Cardiac fibroblast (primary cell): ENCODE measurements around the gene IRF2BP2.

Source experiments
- DNase-seq, 2 donors: peaks; one replicate each; pipeline versions ENCODE4 v3.0.0 to v3.0.0-alpha.2; 2010; ENCODE audit warnings: low read depth in 2 of 2
- H3K4me3 ChIP-seq, 2 donors: replicated peaks in 1 of 2; 1 replicate in 1 of 2; 2 replicates in 1 of 2; pipeline ENCODE4 v1.5.1; 2011; ENCODE audit warnings: low read depth in 2 of 2, low read length in 2 of 2, mild to moderate bottlenecking in 2 of 2, moderate library complexity in 1 of 2
- CTCF ChIP-seq: IDR thresholded peaks from one replicate; pipeline ENCODE4 v1.5.1; 2011; ENCODE audit warnings: low read depth, mild to moderate bottlenecking, low read length, inconsistent platforms

IRF2BP2 gene

DNA sequence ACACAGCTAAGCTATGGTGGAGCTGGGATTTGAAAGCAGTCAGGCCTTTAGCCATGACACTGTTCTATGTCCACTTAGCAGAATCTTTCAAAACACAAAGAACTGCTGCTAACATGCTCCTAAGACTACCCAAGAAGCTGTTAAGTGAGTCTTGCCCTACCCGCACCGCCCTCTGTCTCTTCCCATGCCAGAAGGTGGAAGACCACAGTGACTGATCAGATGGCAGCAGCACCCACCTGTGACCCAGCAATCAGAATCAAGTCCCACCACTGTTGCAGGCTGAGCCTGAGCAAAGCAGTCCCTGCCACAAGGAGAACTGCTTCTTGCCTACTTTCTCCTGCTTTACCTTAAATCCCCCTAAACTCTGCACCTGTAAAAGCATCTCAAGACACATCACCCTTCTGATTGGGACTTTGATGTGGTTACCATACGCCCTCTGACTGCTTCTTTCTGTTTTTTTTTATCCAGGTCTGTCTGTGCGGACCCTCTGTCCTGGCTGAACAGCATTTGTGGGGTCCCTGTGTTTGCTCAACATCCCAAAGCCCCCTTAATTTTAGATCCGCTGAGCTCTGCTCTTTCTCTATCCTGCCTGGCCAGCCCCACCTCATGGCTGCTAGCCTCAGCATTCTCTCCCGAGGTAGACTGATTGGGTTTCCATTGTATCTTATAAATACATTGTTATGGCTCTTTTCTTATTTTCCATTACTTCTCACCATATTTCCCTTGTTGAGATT lies 16.0 kb downstream of the IRF2BP2 start:
- DNase-seq = no peak
- H3K4me3 ChIP-seq = no peak overlapping the region
- TF ChIP-seq CTCF = no peak

DNA sequence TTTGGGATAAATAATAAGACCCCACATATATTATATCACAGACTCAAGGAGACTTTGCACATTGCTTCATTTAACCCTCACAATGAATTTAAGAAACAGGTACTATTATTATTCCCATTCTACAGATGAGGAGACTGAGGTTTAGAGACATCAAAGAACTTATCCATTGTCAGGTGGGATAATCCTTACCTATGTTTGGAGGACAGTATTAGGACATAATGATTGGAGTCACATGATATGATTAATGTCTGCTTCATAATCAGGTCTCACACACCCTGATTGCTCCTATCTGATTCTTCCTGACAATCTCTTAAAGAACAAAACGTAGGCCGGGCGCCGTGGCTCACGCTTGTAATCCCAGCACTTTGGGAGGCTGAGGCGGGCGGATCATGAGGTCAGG lies 16.9 kb downstream of the IRF2BP2 start:
- no peak for TF ChIP-seq CTCF
- no peak for DNase-seq

DNA sequence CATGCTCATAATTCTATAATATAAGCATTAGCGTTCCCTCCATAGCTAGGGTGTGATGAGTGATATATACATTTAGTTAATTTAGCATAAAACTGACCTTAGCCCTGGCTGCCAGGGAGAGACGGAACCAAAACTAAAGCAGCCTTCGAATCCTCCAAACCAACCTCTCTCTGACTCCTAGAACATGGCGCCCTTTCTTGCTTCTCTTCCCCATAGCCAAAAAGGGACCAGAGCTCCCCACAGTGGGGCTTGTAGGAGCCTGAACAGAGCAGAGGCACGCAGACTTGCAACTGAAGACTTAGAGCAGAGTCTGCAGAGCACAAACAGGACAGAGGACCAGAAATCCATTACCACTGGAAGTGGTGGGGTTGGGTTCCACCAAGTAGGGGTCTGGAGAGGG lies 17.7 kb downstream of the IRF2BP2 start:
- no peak for TF ChIP-seq CTCF
- DNase-seq = no peak
- no peak overlapping the region for H3K4me3 ChIP-seq

More for the DNA sequence above, 16.9 kb downstream of the IRF2BP2 start:
- no peak overlapping the region for H3K4me3 ChIP-seq

DNA sequence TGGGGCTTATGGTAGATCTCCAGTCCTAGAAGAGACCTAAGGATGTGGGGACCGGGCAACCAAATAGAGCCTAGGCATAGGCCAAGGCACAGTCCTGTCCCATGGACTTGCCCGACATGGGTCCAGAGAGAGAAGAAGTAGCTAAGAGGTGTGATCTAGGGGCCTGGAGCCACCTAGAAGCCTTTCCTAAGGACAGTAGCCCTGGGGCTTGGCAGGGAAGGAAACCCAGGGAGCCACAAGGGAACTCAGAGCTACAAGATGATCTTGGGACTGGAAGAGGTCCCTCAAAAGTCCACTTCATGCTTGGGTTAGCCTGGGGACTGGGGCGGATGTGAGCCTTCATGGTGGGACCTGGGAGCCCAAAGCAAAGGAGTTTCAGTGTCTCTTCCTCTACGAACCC lies 18.8 kb downstream of the IRF2BP2 start:
- H3K4me3 ChIP-seq = no peak overlapping the region
- no peak for TF ChIP-seq CTCF

GRCh38 chr1:234589854-234590620 lies 19.9 kb downstream of the IRF2BP2 start:
- TF ChIP-seq CTCF = no peak
- DNase-seq = peak; percentile 20 to 24
- H3K4me3 ChIP-seq = no peak overlapping the region

More for the DNA sequence above, 18.8 kb downstream of the IRF2BP2 start:
- no peak for DNase-seq

DNA sequence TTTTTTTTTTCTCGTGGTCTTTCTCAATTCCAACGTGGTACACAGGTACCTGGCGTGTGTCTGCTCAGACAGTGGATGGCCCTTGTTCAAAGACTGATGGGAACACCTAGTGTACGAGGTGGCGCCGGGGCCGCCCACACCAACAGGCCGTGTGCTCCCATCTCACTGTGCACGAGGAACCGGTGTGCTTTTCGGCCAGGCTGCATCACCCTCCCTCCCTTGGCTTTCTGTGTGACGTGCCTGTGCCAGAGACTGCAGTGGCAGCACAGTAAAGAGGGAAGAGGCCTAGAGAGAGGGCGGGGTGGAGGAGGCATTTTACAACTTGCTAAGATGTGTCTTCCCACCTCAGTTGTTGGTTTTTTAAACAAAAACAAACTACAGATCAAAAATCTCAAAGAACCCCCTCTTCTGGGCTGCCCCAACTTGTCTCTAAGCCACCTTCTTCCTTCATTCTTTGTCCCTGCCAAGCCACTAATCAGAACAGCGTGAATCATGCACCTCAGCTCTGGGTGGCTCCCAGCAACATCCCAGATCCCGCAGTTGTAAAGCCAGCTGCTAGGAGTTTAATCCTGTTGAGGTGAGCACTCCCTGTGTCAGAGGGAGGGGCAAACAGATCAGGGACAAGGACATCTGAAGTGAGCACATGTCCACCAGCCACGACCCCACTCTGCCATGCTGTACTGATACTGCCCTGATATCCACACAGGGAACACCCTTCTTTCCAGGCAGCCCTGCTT lies 20.7 kb downstream of the IRF2BP2 start:
- TF ChIP-seq CTCF = no peak
- no peak overlapping the region for H3K4me3 ChIP-seq
- peak in 1 of 2 donors; percentile 15 for DNase-seq
